ENCODE measurements around the gene PPP6R1. TPM values are rescaled to one million over a fixed set of nuclear protein-coding genes. Genes with fewer than 3 reads are reported as not detected.

Gene PPP6R1
- total and polyA plus RNA-seq, 2 donors (not counting 1 experiment from before 2014, with no cell fraction given) = 28.5 to 34.0 TPM

- Histone ChIP-seq H3K36me3 (ENCODE audit: control insufficient read depth, insufficient read depth, low read length) (no peaks in the 10 kb centered on the region), H2AFZ (ENCODE audit: low read length) (no peak overlapping the region), H3K27ac (ENCODE audit: insufficient read depth, low read length) (no peak overlapping the region), H3K79me2 (ENCODE audit: control insufficient read depth, insufficient read depth, low read length) (peaks cover 76% of the 10 kb centered on the region), H3K4me1 (ENCODE audit: control insufficient read depth, extremely low read depth, insufficient read depth, low read length) (peaks cover 3% of the 10 kb centered on the region), H3K4me2 (ENCODE audit: extremely low read depth, insufficient read depth, low read length) (peak overlapping the region; percentile 23), H4K20me1 (ENCODE audit: control insufficient read depth, extremely low read depth, insufficient read depth, low read length) (no peaks in the 10 kb centered on the region), H3K27me3 (ENCODE audit: control insufficient read depth, insufficient read depth, low read length) (no peaks in the 10 kb centered on the region), H3K9ac (ENCODE audit: insufficient read depth, low read length) (no peak overlapping the region), H3K4me3 (replicated peaks in 1 of 4; ENCODE audit: control extremely low read depth in 1 of 4, insufficient read depth in 1 of 4, low read depth in 3 of 4, low read length in 4 of 4) (peak overlapping the region in 1 of 4 experiments; percentile 88), H3K9me3 (ENCODE audit: control insufficient read depth, insufficient read depth, low read depth, low read length) (no peaks in the 10 kb centered on the region)
- TF ChIP-seq CTCF (conservative IDR thresholded peaks at IDR 0.05 in 1 of 2, IDR thresholded peaks at IDR 0.05 in 1 of 2; ENCODE audit: low read depth in 1 of 2, low read length in 2 of 2) (no peak), EZH2 (IDR thresholded peaks at IDR 0.05; ENCODE audit: low read length, missing control alignments) (no peak)
- DNase-seq (ENCODE audit: low read depth in 2 of 2) = peak in 1 of 2 donors; percentile 39
Measured at GRCh38 chr19:55255618-55256423, 3.0 kb downstream of the PPP6R1 start.

DNA sequence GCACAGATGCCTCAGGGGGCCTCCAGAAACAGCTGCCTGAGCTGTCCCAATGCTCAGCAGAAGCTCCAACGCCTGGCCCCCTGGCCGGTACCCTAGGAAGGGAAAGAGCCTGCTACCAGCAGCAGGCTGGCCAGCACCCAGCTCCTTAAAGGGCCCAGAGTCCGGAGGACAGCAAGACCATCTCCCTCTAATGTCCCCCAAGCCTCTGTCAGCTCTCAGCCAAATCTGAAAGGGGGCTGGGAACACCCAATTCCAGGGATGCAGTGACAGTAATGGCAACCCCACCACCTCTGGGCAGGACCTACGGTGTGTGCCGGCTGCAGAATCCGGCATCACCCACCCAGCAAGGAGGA is 4.2 kb downstream of the PPP6R1 start:
- Histone ChIP-seq H3K4me3 (replicated peaks in 1 of 4; ENCODE audit: control extremely low read depth in 1 of 4, insufficient read depth in 1 of 4, low read depth in 3 of 4, low read length in 4 of 4) (no peak overlapping the region), H4K20me1 (ENCODE audit: control insufficient read depth, extremely low read depth, insufficient read depth, low read length) (no peaks in the 10 kb centered on the region), H3K36me3 (ENCODE audit: control insufficient read depth, insufficient read depth, low read length) (no peaks in the 10 kb centered on the region), H3K9ac (ENCODE audit: insufficient read depth, low read length) (no peak overlapping the region), H3K9me3 (ENCODE audit: control insufficient read depth, insufficient read depth, low read depth, low read length) (no peaks in the 10 kb centered on the region), H2AFZ (ENCODE audit: low read length) (no peak overlapping the region), H3K4me1 (ENCODE audit: control insufficient read depth, extremely low read depth, insufficient read depth, low read length) (peaks cover 3% of the 10 kb centered on the region), H3K4me2 (ENCODE audit: extremely low read depth, insufficient read depth, low read length) (no peak overlapping the region), H3K79me2 (ENCODE audit: control insufficient read depth, insufficient read depth, low read length) (peaks cover 89% of the 10 kb centered on the region), H3K27ac (ENCODE audit: insufficient read depth, low read length) (no peak overlapping the region), H3K27me3 (ENCODE audit: control insufficient read depth, insufficient read depth, low read length) (no peaks in the 10 kb centered on the region)
- no peak for DNase-seq (ENCODE audit: low read depth in 2 of 2)
- no peak for TF ChIP-seq CTCF (conservative IDR thresholded peaks at IDR 0.05 in 1 of 2, IDR thresholded peaks at IDR 0.05 in 1 of 2; ENCODE audit: low read depth in 1 of 2, low read length in 2 of 2)
- TF ChIP-seq EZH2 (IDR thresholded peaks at IDR 0.05; ENCODE audit: low read length, missing control alignments) = no peak

DNA sequence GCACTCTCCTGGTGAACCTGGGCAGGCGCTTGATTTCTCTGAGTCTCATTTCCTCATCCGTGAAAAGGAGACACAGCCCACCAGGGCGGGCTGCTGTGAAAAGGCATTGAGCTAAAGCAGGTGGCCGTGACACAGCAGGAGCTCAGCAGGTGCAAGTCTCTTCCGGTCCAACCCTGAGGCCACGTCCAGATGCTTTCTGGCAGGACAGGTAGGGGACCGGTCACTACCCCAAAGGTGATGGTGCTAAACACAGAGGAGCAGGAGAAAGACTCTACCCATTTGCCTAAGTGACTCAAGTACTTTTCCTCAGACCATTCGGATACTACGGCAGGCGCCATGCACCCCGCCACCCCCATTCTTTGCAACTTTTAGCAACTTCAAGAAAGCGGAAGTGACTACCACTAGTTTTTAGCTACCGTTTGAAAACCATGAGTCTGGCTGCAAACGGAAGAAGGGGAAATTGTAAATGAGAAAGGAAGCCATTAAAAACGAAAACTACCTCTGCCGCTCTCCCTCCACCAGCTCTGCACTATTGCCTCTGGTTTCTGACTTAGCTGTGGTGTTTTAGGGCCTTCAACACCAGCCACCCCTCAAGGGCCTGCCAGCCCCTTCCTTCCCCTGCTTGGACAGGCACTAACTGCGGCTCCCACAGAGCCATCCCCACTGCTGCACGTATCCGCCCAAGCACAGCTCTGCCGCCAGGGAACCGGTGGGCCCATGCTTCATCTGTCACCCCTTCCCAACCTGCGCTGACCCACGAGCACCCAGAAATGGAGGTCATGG is 4.8 kb downstream of the PPP6R1 start:
- Histone ChIP-seq H3K79me2 (ENCODE audit: control insufficient read depth, insufficient read depth, low read length) (peaks cover 93% of the 10 kb centered on the region), H3K36me3 (ENCODE audit: control insufficient read depth, insufficient read depth, low read length) (no peaks in the 10 kb centered on the region), H3K4me1 (ENCODE audit: control insufficient read depth, extremely low read depth, insufficient read depth, low read length) (peaks cover 3% of the 10 kb centered on the region), H3K4me2 (ENCODE audit: extremely low read depth, insufficient read depth, low read length) (no peak overlapping the region), H3K4me3 (replicated peaks in 1 of 4; ENCODE audit: control extremely low read depth in 1 of 4, insufficient read depth in 1 of 4, low read depth in 3 of 4, low read length in 4 of 4) (no peak overlapping the region), H3K27ac (ENCODE audit: insufficient read depth, low read length) (no peak overlapping the region), H4K20me1 (ENCODE audit: control insufficient read depth, extremely low read depth, insufficient read depth, low read length) (no peaks in the 10 kb centered on the region), H3K27me3 (ENCODE audit: control insufficient read depth, insufficient read depth, low read length) (no peaks in the 10 kb centered on the region), H3K9ac (ENCODE audit: insufficient read depth, low read length) (no peak overlapping the region), H3K9me3 (ENCODE audit: control insufficient read depth, insufficient read depth, low read depth, low read length) (no peaks in the 10 kb centered on the region), H2AFZ (ENCODE audit: low read length) (no peak overlapping the region)
- DNase-seq (ENCODE audit: low read depth in 2 of 2) = no peak
- no peak for TF ChIP-seq EZH2 (IDR thresholded peaks at IDR 0.05; ENCODE audit: low read length, missing control alignments)
- no peak for TF ChIP-seq CTCF (conservative IDR thresholded peaks at IDR 0.05 in 1 of 2, IDR thresholded peaks at IDR 0.05 in 1 of 2; ENCODE audit: low read depth in 1 of 2, low read length in 2 of 2)

Measured in fibroblast of lung (primary cell).